Fibroblast of lung (primary cell): ENCODE results near the gene USH1C.

Source experiments
- CTCF ChIP-seq, 2 donors: IDR thresholded peaks in 1 of 2; conservative IDR thresholded peaks in 1 of 2; 1 replicate in 1 of 2; 2 replicates in 1 of 2; pipeline ENCODE4 v1.5.1; 2011 to 2012; ENCODE audit warnings: low read length in 2 of 2, control low read depth in 1 of 2, inconsistent platforms in 1 of 2, low read depth in 1 of 2, mild to moderate bottlenecking in 1 of 2
- EZH2 ChIP-seq: IDR thresholded peaks from 2 replicates; pipeline ENCODE4 v1.5.1; 2012; ENCODE audit warnings: low read length, control low read depth, mild to moderate bottlenecking; ENCODE audit errors: missing control alignments

- TF ChIP-seq EZH2 (no peak), CTCF (conservative IDR thresholded peaks at IDR 0.05 in 1 of 2, IDR thresholded peaks at IDR 0.05 in 1 of 2; ENCODE audit: low read depth in 1 of 2, low read length in 2 of 2) (no peak)
These were observed 16.3 kb upstream of the USH1C start for GRCh38 chr11:17560281-17561110.
